ENCODE results near the gene RIMS4. TPM values are rescaled to one million over a fixed set of nuclear protein-coding genes. Genes with fewer than 3 reads are reported as not detected.
A peak's percentile ranks its signal among the peaks of the same experiment; 100 is the strongest.

RIMS4 gene
- total RNA-seq, 1 experiment from 2014 or later, result not detected

GRCh38 chr20:44709797-44710196, 100.5 kb downstream of the RIMS4 start:
- no peak overlapping the region for H3K4me3 ChIP-seq
- H3K36me3 ChIP-seq, result no peaks in the 10 kb centered on the region
- H3K27me3 ChIP-seq, result peaks cover 50% of the 10 kb centered on the region
- no peak for DNase-seq
- peaks cover 4% of the 10 kb centered on the region; the same call in 1 of the 2 replicates for H3K4me1 ChIP-seq
- no peak overlapping the region for H3K27ac ChIP-seq
- H3K9me3 ChIP-seq (replicated peaks), result no peaks in the 10 kb centered on the region

DNA sequence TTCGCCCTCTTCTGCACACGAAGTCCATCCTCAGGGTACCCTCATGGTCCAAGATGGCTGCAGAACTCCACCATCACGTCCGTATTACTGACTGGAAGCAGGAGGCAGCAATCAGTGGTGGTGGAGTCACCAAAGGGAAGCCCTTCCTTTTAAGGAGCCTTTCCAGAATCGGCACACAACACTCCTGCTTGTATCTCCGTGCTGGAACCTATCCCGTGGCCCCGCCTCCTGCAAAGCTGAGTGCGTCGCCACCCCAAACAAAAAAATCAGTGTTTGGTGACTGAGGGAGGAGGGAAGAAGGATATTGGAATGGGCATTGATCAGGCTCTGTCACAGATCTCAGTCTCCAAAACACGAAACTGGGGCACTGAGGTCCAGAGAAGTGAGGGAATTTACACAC, 101.0 kb downstream of the RIMS4 start:
- H3K36me3 ChIP-seq, result no peaks in the 10 kb centered on the region
- no peak for DNase-seq
- H3K27ac ChIP-seq, result no peak overlapping the region
- peaks cover under 1% of the 10 kb centered on the region; the same call in 1 of the 2 replicates for H3K4me1 ChIP-seq
- H3K27me3 ChIP-seq, result peaks cover 47% of the 10 kb centered on the region
- H3K4me3 ChIP-seq, result no peak overlapping the region
- H3K9me3 ChIP-seq (replicated peaks), result no peaks in the 10 kb centered on the region

- Histone ChIP-seq H3K27ac (no peak overlapping the region), H3K36me3 (no peaks in the 10 kb centered on the region), H3K9me3 (replicated peaks) (no peaks in the 10 kb centered on the region), H3K4me3 (no peak overlapping the region), H3K27me3 (peaks cover 26% of the 10 kb centered on the region), H3K4me1 (peaks cover 21% of the 10 kb centered on the region)
- no peak for DNase-seq
These were observed 103.2 kb downstream of the RIMS4 start for GRCh38 chr20:44707018-44707579.

- no peak overlapping the region for H3K27ac ChIP-seq
- no peaks in the 10 kb centered on the region for H3K9me3 ChIP-seq (replicated peaks)
- H3K4me1 ChIP-seq, result peaks cover 26% of the 10 kb centered on the region
- no peak overlapping the region for H3K4me3 ChIP-seq
- no peak for DNase-seq
- H3K36me3 ChIP-seq, result no peaks in the 10 kb centered on the region
- peaks cover 21% of the 10 kb centered on the region for H3K27me3 ChIP-seq
These were observed 103.9 kb downstream of the RIMS4 start for GRCh38 chr20:44706301-44707017.

DNA sequence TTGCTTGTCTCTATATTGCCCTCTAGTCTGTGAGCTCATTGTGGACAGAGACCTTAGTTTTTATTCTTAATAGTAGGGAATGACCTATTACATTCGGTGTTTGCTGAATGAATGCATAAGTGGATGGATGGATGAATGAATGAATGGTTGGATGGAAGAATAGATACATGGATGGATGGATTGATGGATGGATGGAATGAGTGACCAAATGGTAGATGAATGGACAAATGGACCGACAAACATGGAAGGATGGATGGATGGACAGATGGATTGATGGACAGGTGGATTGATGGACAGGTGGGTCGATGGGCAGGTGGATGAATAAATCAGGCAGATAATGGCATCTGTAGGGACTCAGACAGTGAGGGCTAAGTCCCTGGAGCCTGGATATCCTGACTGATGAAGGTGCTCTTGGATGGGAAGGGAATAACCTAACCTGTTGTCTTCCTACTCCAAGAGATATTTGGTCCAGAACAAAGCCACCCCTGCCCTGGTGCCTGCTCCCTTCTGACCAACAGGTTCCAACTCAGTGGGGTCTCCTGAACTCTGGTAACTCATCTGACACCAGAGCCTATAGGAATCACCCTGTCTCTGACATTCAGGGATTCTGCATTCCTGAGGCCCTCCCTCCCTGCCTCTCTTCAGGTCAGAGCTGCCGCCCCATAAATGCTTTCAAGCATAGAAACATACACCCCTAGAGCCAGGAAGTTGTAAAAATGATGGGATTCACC, 104.8 kb downstream of the RIMS4 start:
- Histone ChIP-seq H3K4me1 (peaks cover 33% of the 10 kb centered on the region), H3K27me3 (peaks cover 18% of the 10 kb centered on the region), H3K4me3 (no peak overlapping the region), H3K27ac (no peak overlapping the region), H3K36me3 (no peaks in the 10 kb centered on the region), H3K9me3 (replicated peaks) (no peaks in the 10 kb centered on the region)
- no peak for DNase-seq

GRCh38 chr20:44704551-44704971, 105.8 kb downstream of the RIMS4 start:
- Histone ChIP-seq H3K36me3 (no peaks in the 10 kb centered on the region), H3K4me1 (peaks cover 33% of the 10 kb centered on the region), H3K27me3 (peaks cover 21% of the 10 kb centered on the region; the same call in 1 of the 2 replicates), H3K4me3 (no peak overlapping the region), H3K27ac (no peak overlapping the region), H3K9me3 (replicated peaks) (no peaks in the 10 kb centered on the region)
- DNase-seq, result no peak

- Histone ChIP-seq H3K36me3 (no peaks in the 10 kb centered on the region), H3K27me3 (peaks cover 16% of the 10 kb centered on the region; the same call in 1 of the 2 replicates), H3K4me1 (peaks cover 33% of the 10 kb centered on the region), H3K27ac (no peak overlapping the region), H3K4me3 (no peak overlapping the region), H3K9me3 (replicated peaks) (no peaks in the 10 kb centered on the region)
- DNase-seq, result no peak
These were observed 106.3 kb downstream of the RIMS4 start for GRCh38 chr20:44703956-44704488.

DNA sequence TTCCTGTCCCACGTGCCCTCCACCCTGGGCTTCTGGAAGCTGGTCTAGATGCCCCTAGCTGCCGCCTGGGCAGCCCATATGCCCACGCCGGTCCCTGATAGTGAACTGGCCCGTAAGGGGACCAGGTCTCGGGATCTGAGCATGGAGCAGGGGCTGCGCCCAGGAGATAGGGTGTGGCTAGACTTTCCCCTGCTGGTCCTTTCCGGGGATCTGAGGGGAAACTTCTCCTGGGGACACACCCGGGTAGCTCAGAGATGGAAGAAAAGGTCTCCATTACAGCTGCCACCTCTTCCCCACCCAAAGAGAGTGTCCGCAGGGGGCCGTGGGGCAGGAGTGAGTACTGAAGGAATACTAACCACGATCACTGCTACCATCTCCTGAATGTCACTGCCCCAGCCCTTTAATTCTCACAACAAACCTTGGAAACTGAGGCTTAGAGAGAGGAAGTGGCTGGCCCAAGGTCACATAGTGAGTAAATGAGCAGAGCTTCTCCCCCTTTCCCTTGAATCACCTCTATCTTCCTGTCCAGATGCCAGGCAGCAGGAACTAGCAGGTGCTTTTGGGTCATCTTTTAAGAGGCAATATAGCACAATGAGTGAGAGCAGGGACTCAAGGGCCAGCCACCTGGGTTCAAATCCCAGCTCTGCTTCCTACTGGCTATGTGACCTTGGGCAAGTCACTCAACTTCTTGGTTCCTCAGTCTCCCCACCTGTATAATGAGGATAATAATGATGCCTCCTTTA, 107.0 kb downstream of the RIMS4 start:
- Histone ChIP-seq H3K27ac (no peak overlapping the region), H3K4me1 (peaks cover 33% of the 10 kb centered on the region), H3K4me3 (no peak overlapping the region), H3K36me3 (no peaks in the 10 kb centered on the region), H3K9me3 (replicated peaks) (no peaks in the 10 kb centered on the region), H3K27me3 (peaks cover 16% of the 10 kb centered on the region; the same call in 1 of the 2 replicates)
- no peak for DNase-seq

GRCh38 chr20:44702776-44703175, 107.6 kb downstream of the RIMS4 start:
- Histone ChIP-seq H3K9me3 (replicated peaks) (no peaks in the 10 kb centered on the region), H3K27ac (no peak overlapping the region), H3K27me3 (peaks cover 16% of the 10 kb centered on the region; the same call in 1 of the 2 replicates), H3K36me3 (no peaks in the 10 kb centered on the region), H3K4me3 (no peak overlapping the region), H3K4me1 (peaks cover 33% of the 10 kb centered on the region)
- DNase-seq, result peak; percentile 96

- peaks cover 33% of the 10 kb centered on the region for H3K4me1 ChIP-seq
- H3K4me3 ChIP-seq, result no peak overlapping the region
- no peak for DNase-seq
- no peaks in the 10 kb centered on the region for H3K9me3 ChIP-seq (replicated peaks)
- no peak overlapping the region for H3K27ac ChIP-seq
- no peaks in the 10 kb centered on the region for H3K36me3 ChIP-seq
- H3K27me3 ChIP-seq, result peaks cover 16% of the 10 kb centered on the region; the same call in 1 of the 2 replicates
These were observed 108.5 kb downstream of the RIMS4 start for GRCh38 chr20:44701858-44702256.

Other genes starting within 250 kb of the RIMS4 start
- gene PKIG, start 228.0 kb downstream of the RIMS4 start, total RNA-seq (2014; rRNA removed; shearing (Covaris generic)), result 9.6 and 10.1 TPM in 2 replicates
- 17.9 and 19.0 TPM in 2 replicates for gene ADA, start 158.8 kb downstream of the RIMS4 start, total RNA-seq (2014; rRNA removed; shearing (Covaris generic))
- gene CCN5, start 95.2 kb downstream of the RIMS4 start, total RNA-seq (2014; rRNA removed; shearing (Covaris generic)), result not detected in 2 replicates
- gene KCNK15, start 64.7 kb downstream of the RIMS4 start, total RNA-seq (2014; rRNA removed; shearing (Covaris generic)), result not detected in 2 replicates
- gene YWHAB, start 75.2 kb upstream of the RIMS4 start, total RNA-seq (2014; rRNA removed; shearing (Covaris generic)), result 144 and 151 TPM in 2 replicates
- gene PABPC1L, start 99.5 kb upstream of the RIMS4 start, total RNA-seq (2014; rRNA removed; shearing (Covaris generic)), result 9.3 and 15.9 TPM in 2 replicates
- gene TOMM34, start 149.9 kb upstream of the RIMS4 start, total RNA-seq (2014; rRNA removed; shearing (Covaris generic)), result 43.4 and 43.5 TPM in 2 replicates
- 43.2 and 49.2 TPM in 2 replicates for gene STK4, start 156.0 kb upstream of the RIMS4 start, total RNA-seq (2014; rRNA removed; shearing (Covaris generic))